Posterior vena cava (tissue), 2 donors: ENCODE measurements around the gene EID3. TPM values are rescaled to one million over a fixed set of nuclear protein-coding genes. Genes with fewer than 3 reads are reported as not detected.

Experiments
- DNase-seq: peaks from one replicate; pipeline ENCODE4 v3.0.0-alpha.2; 2020; ENCODE audit warnings: low spot score
- intact Hi-C, 2 donors: fragments of 100-400 bp; cut with DNase I; formaldehyde crosslinking; loops; one replicate each; pipeline versions ENCODE4 v1.14.1 to v1.14.2; 2022 to 2023
- total RNA-seq, 2 donors: library from RNA; stranded (reverse); fragmentation: NEBNext Ultra II Directional; extraction: Animal tissue kit (Norgen Biotek cat#: 25700); gene quantifications; one replicate each; pipeline ENCODE4 v1.2.1, GENCODE V29; 2021
- donor health status: DM: yes; HTN: yes; CAD: no.
- donor health status: DM: yes; HTN: yes; CAD: no.

EID3 gene
- total RNA-seq, 2 donors from 2014 or later = 6.0 to 6.1 TPM

- intact Hi-C loops = loop anchor here in 1 of 2 donors (10.0 kb wide), 2 partner anchors 146 to 1234 kb away; no protein-coding TSS in a partner anchor
These were observed 46.9 kb downstream of the EID3 start for GRCh38 chr12:104350211-104351056.

GRCh38 chr12:104351057-104351983 lies 47.8 kb downstream of the EID3 start:
- DNase-seq = no peak
- intact Hi-C loops = loop anchor here in 1 of 2 donors (10.0 kb wide), 2 partner anchors 147 to 1233 kb away; no protein-coding TSS in a partner anchor

More at GRCh38 chr12:104350211-104351056, 46.9 kb downstream of the EID3 start:
- no peak for DNase-seq

GRCh38 chr12:104352106-104352713 lies 48.7 kb downstream of the EID3 start:
- no peak for DNase-seq
- intact Hi-C loops = loop anchor here in 1 of 2 donors (10.0 kb wide), 2 partner anchors 147 to 1233 kb away; no protein-coding TSS in a partner anchor

- intact Hi-C loops = loop anchor here in 1 of 2 donors (10.0 kb wide), 2 partner anchors 148 to 1232 kb away; no protein-coding TSS in a partner anchor
- no peak for DNase-seq
These were observed 49.8 kb downstream of the EID3 start for GRCh38 chr12:104353012-104353981.

GRCh38 chr12:104354167-104354867 lies 50.8 kb downstream of the EID3 start:
- DNase-seq = no peak
- intact Hi-C loops = loop anchor here in 1 of 2 donors (10.0 kb wide), 2 partner anchors 150 to 1230 kb away; no protein-coding TSS in a partner anchor

Other genes starting within 250 kb of the EID3 start
- gene HCFC2, start 239.2 kb upstream of the EID3 start, total RNA-seq = 10 to 100 TPM; 25.1 to 25.2 TPM
- 10 to 100 TPM; 52.6 to 60.5 TPM for gene NFYB, start 165.5 kb upstream of the EID3 start, total RNA-seq
- 100 to 1,000 TPM; 107 to 185 TPM for gene TXNRD1, start 88.0 kb upstream of the EID3 start, total RNA-seq
- gene CHST11, start 153.2 kb downstream of the EID3 start, total RNA-seq = 10 to 100 TPM; 17.1 to 17.4 TPM